Esophagus squamous epithelium (tissue), 5 donors: ENCODE results near the gene SOCS1. TPM values are rescaled to one million over a fixed set of nuclear protein-coding genes. Genes with fewer than 3 reads are reported as not detected.
"Not testable (repeated sequence)": the region's sequence is repeated elsewhere in the genome, so short reads cannot be mapped to it uniquely, and the experiment has no call there.

Experiments used
- DNase-seq: peaks from one replicate; lab custom pipeline; 2025; lab: John Stamatoyannopoulos, UW
- H3K27ac ChIP-seq, 4 donors: fragments of 200-600 bp; sonication (generic); one replicate each; pipeline ENCODE4 v1.5.1; 2016 to 2019; ENCODE audit warnings: mild to moderate bottlenecking in 1 of 4
- H3K27me3 ChIP-seq, 4 donors: fragments of 200-600 bp; sonication (generic); 1 replicate in 3 of 4; 2 replicates in 1 of 4; pipeline versions ENCODE4 v1.5.1 to v1.6.0; 2017 to 2021; ENCODE audit warnings: antibody characterized with exemption in 1 of 4
- H3K36me3 ChIP-seq, 3 donors: fragments of 200-600 bp; sonication (generic); one replicate each; pipeline ENCODE4 v1.5.1; 2016 to 2019
- H3K4me1 ChIP-seq, 3 donors: fragments of 200-600 bp; sonication (generic); one replicate each; pipeline ENCODE4 v1.5.1; 2017 to 2019
- H3K4me3 ChIP-seq, 4 donors: fragments of 200-600 bp; sonication (generic); 1 replicate in 3 of 4; 2 replicates in 1 of 4; pipeline ENCODE4 v1.5.1; 2016 to 2019; ENCODE audit warnings: mild to moderate bottlenecking in 2 of 4, moderate library complexity in 1 of 4
- H3K9me3 ChIP-seq, 3 donors: fragments of 200-600 bp; sonication (generic); one replicate each; pipeline ENCODE4 v1.5.1; 2016 to 2019
- CTCF ChIP-seq, 6 experiments: fragments of 450-650 bp in 4 of 6; fragments of 200-600 bp in 2 of 6; sonication (generic) in 2 of 6; IDR thresholded peaks; one replicate each; pipeline ENCODE4 v1.5.1; 2016 to 2019; ENCODE audit warnings: antibody characterized with exemption in 6 of 6, mild to moderate bottlenecking in 4 of 6, moderate library complexity in 4 of 6
- POLR2A ChIP-seq, 4 donors: fragments of 450-650 bp; IDR thresholded peaks; one replicate each; pipeline ENCODE4 v1.6.1; 2017; ENCODE audit warnings: antibody characterized with exemption in 4 of 4, mild to moderate bottlenecking in 4 of 4, moderate library complexity in 3 of 4
- WGBS, 2 donors: methylation state at CpG; one replicate each; pipeline ENCODE4 v1.1.5; 2018; 5-methylcytosine and 5-hydroxymethylcytosine counted together
- intact Hi-C: fragments of 100-400 bp; cut with DNase I; formaldehyde crosslinking; loops from one replicate; pipeline ENCODE4 v1.15.0; 2022
- total RNA-seq, 4 donors: library from RNA; depleted of rRNA; stranded (reverse); fragments of >200 nt; gene quantifications; one replicate each; pipeline ENCODE4 v1.1.0, GENCODE V29; 2016
- donor health status: DM: yes; HTN: yes; CAD: no.

SOCS1 gene
- total RNA-seq, 4 donors from 2014 or later: 0.42 to 9.3 (median 3.7) TPM

GRCh38 chr16:11291091-11291703, 35.2 kb upstream of the SOCS1 start:
- WGBS, 2 donors: 52 to 77% methylated on average over 10 of the region's 10 CpGs
- no peak for DNase-seq
- TF ChIP-seq POLR2A (IDR thresholded peaks at IDR 0.05) (no peak), CTCF (IDR thresholded peaks at IDR 0.05) (no peak)

GRCh38 chr16:11290102-11290893, 34.3 kb upstream of the SOCS1 start:
- peaks cover 0 to 6% (median 0%) of the 10 kb centered on the region in 4 donors for H3K27me3 ChIP-seq
- no peak for DNase-seq

More at GRCh38 chr16:11291091-11291703, 35.2 kb upstream of the SOCS1 start:
- Histone ChIP-seq H3K36me3 (no peaks in the 10 kb centered on the region), H3K27ac (no peak overlapping the region), H3K9me3 (no peaks in the 10 kb centered on the region), H3K27me3 (peaks cover 0 to 6% (median 0%) of the 10 kb centered on the region in 4 donors), H3K4me1 (no peaks in the 10 kb centered on the region), H3K4me3 (no peak overlapping the region)
- intact Hi-C loops: no loop called here

GRCh38 chr16:11289696-11290095, 33.7 kb upstream of the SOCS1 start:
- H3K9me3 ChIP-seq, H3K27me3 ChIP-seq, H3K27ac ChIP-seq, DNase-seq, H3K4me3 ChIP-seq, H3K36me3 ChIP-seq, intact Hi-C loops, H3K4me1 ChIP-seq: not testable (repeated sequence)
- 83 to 84% methylated on average over 4 of the region's 4 CpGs for WGBS, 2 donors

More at GRCh38 chr16:11290102-11290893, 34.3 kb upstream of the SOCS1 start:
- TF ChIP-seq CTCF (IDR thresholded peaks at IDR 0.05): no peak
- no peak for TF ChIP-seq POLR2A (IDR thresholded peaks at IDR 0.05)
- no peaks in the 10 kb centered on the region for H3K9me3 ChIP-seq
- intact Hi-C loops: no loop called here
- H3K27ac ChIP-seq: no peak overlapping the region
- H3K4me3 ChIP-seq: no peak overlapping the region
- H3K4me1 ChIP-seq: no peaks in the 10 kb centered on the region
- WGBS, 2 donors: 88 to 94% methylated on average over 8 of the region's 8 CpGs
- no peaks in the 10 kb centered on the region for H3K36me3 ChIP-seq

GRCh38 chr16:11289202-11289601, 33.2 kb upstream of the SOCS1 start:
- H3K4me3 ChIP-seq: no peak overlapping the region
- no peaks in the 10 kb centered on the region for H3K4me1 ChIP-seq
- 100% methylated on average over 2 of the region's 2 CpGs for WGBS, 2 donors
- intact Hi-C loops: no loop called here
- no peaks in the 10 kb centered on the region for H3K36me3 ChIP-seq
- TF ChIP-seq CTCF (IDR thresholded peaks at IDR 0.05) (no peak), POLR2A (IDR thresholded peaks at IDR 0.05) (no peak)
- H3K9me3 ChIP-seq: no peaks in the 10 kb centered on the region
- no peak for DNase-seq
- peaks cover 0 to 6% (median 0%) of the 10 kb centered on the region in 4 donors for H3K27me3 ChIP-seq
- H3K27ac ChIP-seq: no peak overlapping the region

- intact Hi-C loops: no loop called here
- Histone ChIP-seq H3K4me1 (no peaks in the 10 kb centered on the region), H3K27ac (no peak overlapping the region), H3K9me3 (no peaks in the 10 kb centered on the region), H3K27me3 (no peaks in the 10 kb centered on the region), H3K4me3 (no peak overlapping the region), H3K36me3 (no peaks in the 10 kb centered on the region)
- no peak for DNase-seq
- TF ChIP-seq POLR2A (IDR thresholded peaks at IDR 0.05) (no peak), CTCF (IDR thresholded peaks at IDR 0.05) (no peak)
- WGBS, 2 donors: 77% methylated on average over 2 of the region's 2 CpGs
Observed at GRCh38 chr16:11285842-11286241, 29.8 kb upstream of the SOCS1 start.
